Brain microvascular endothelial cell (primary cell): ENCODE measurements around the gene BOK.

ENCODE experiments used
- DNase-seq: peaks from one replicate; pipeline ENCODE4 v3.0.0-alpha.2; 2020
- H3K27ac ChIP-seq: fragments of 250-450 bp; sonication (Bioruptor Pico); 2 replicates; pipeline ENCODE4 v1.5.1; 2020; ENCODE audit warnings: mild to moderate bottlenecking, moderate library complexity
- H3K27me3 ChIP-seq: fragments of 250-450 bp; sonication (Bioruptor Pico); replicated peaks from 2 replicates; pipeline ENCODE4 v1.5.1; 2020; ENCODE audit warnings: mild to moderate bottlenecking
- H3K36me3 ChIP-seq: fragments of 250-450 bp; sonication (Bioruptor Pico); replicated peaks from 2 replicates; pipeline ENCODE4 v1.5.1; 2020; ENCODE audit warnings: mild to moderate bottlenecking
- H3K4me3 ChIP-seq: 2 replicates; pipeline ENCODE4 v1.5.1; 2011; ENCODE audit warnings: low read depth, mild to moderate bottlenecking, control low read depth, low read length, moderate library complexity
- in situ Hi-C: cut with HindIII; loops from 2 replicates; pipeline ENCODE4 v1.10.0; 2017; ENCODE audit warnings: low sequenced_read_pairs, low pct_ligation_motif_present
- TF ChIP-seq, protein P1 (sequence below): IDR thresholded peaks from 2 replicates; pipeline ENCODE4 v1.5.1; 2011; ENCODE audit warnings: low read depth, mild to moderate bottlenecking, moderate library complexity, low read length, control low read depth, inconsistent platforms; ENCODE audit errors: missing control alignments

BOK gene

DNA sequence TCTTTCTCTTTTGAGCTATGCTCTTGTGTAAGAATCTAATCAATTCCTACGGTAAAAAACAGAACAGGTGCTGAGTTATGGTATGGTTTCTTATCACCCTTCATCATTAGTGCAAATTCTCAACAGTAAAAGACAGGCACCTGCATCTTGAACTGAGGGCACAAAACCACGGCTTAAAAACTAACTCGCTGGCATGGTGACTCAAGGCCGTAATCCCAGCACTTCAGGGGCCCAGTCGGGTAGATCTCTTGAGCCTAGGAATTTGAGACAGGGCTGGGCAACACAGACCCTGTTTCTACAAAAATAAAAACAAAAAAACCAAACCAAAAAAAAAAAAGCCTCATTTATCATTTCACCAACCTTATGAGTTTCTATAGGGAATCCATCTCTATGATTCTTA lies 45.1 kb downstream of the BOK start:
- in situ Hi-C loops: no loop called here
- TF ChIP-seq, protein P1, sequence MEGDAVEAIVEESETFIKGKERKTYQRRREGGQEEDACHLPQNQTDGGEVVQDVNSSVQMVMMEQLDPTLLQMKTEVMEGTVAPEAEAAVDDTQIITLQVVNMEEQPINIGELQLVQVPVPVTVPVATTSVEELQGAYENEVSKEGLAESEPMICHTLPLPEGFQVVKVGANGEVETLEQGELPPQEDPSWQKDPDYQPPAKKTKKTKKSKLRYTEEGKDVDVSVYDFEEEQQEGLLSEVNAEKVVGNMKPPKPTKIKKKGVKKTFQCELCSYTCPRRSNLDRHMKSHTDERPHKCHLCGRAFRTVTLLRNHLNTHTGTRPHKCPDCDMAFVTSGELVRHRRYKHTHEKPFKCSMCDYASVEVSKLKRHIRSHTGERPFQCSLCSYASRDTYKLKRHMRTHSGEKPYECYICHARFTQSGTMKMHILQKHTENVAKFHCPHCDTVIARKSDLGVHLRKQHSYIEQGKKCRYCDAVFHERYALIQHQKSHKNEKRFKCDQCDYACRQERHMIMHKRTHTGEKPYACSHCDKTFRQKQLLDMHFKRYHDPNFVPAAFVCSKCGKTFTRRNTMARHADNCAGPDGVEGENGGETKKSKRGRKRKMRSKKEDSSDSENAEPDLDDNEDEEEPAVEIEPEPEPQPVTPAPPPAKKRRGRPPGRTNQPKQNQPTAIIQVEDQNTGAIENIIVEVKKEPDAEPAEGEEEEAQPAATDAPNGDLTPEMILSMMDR: no peak

DNA sequence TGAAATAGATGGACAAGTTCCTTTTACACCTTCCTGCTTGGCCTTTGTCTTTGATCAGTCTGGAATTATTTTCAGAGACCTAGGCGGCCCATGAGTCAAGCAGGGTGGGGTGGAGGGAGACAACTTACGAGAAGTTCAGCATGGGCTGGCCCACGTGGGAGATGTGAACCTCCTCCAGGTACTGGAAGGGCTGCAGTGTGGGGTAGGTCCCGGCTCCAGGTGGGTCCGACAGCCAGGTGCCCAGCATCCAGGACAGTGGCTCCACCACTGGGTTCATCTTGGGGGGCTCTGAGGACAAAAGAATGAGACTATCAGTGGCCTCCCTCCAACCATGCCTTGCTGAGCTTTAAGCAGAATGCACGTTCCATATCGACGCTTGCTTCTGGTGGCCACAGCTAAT lies 47.6 kb downstream of the BOK start:
- Histone ChIP-seq H3K27ac (no peak overlapping the region), H3K36me3 (peaks cover 14% of the 10 kb centered on the region), H3K4me3 (no peak overlapping the region), H3K27me3 (no peaks in the 10 kb centered on the region)
- DNase-seq: no peak
- TF ChIP-seq, protein P1: no peak
- in situ Hi-C loops: no loop called here

More for the DNA sequence above, 45.1 kb downstream of the BOK start:
- Histone ChIP-seq H3K27me3 (no peaks in the 10 kb centered on the region), H3K27ac (no peak overlapping the region), H3K4me3 (no peak overlapping the region), H3K36me3 (peaks cover 21% of the 10 kb centered on the region)
- no peak for DNase-seq

DNA sequence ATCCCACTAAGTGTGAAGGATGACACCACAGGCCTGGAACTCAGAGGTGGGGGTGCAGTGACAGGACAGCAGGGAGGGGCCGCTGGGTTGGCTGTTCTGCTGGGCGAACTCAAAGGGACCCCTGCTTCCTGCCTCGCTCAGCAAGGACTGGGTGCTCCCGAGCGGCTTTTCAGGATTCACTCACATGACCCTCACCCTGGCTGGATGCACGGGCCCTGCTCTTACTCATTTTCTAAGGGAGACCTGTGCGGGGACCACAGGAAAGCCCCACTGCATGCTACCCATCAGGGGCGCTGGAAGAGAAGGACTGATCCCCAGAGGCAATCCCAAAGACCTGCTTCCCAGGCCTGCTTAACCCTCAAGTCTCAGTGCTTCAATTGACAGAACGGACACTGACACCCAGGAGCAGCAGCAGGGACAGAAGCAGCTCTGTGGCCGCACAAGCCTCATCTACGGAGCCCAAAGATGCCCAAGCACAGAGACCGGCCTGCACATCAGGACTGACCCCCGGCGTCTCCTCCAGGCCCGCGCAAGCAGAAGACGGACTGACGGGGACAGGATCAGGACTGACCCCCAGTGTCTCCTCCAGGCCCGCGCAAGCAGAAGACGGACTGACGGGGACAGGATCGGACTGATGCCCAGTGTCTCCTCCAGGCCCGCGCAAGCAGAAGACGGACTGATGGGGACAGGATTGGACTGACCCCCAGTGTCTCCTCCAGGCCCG lies 48.8 kb downstream of the BOK start:
- in situ Hi-C loops: no loop called here
- peaks cover 9% of the 10 kb centered on the region for H3K36me3 ChIP-seq

DNA sequence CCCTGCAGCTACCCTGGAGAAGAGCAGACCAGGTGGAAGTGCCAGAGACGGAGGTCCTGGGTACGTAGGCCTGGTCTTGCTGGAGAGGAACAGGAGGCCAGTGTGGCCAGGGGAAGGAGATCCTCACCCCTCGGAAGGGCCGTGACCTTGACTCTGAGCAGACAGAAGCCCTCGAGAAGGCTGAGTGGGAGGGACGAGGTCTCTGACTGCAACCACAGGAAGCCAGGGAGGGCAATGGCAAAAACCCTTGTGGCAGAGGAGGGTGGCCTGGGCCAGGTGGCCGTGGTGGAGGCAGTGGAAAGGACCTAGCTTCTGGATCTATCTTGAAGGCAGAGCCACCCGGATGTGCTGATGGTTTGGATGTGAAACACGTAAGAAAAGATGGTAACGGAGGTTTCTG lies 50.3 kb downstream of the BOK start:
- TF ChIP-seq, protein P1: no peak
- in situ Hi-C loops: no loop called here
- no peak for DNase-seq
- no peak overlapping the region for H3K4me3 ChIP-seq
- H3K36me3 ChIP-seq: peaks cover 7% of the 10 kb centered on the region
- H3K27me3 ChIP-seq: no peaks in the 10 kb centered on the region
- H3K27ac ChIP-seq: no peak overlapping the region

More for the DNA sequence above, 48.8 kb downstream of the BOK start:
- Histone ChIP-seq H3K4me3 (no peak overlapping the region), H3K27ac (no peak overlapping the region), H3K27me3 (no peaks in the 10 kb centered on the region)
- no peak for DNase-seq
- TF ChIP-seq, protein P1: no peak

DNA sequence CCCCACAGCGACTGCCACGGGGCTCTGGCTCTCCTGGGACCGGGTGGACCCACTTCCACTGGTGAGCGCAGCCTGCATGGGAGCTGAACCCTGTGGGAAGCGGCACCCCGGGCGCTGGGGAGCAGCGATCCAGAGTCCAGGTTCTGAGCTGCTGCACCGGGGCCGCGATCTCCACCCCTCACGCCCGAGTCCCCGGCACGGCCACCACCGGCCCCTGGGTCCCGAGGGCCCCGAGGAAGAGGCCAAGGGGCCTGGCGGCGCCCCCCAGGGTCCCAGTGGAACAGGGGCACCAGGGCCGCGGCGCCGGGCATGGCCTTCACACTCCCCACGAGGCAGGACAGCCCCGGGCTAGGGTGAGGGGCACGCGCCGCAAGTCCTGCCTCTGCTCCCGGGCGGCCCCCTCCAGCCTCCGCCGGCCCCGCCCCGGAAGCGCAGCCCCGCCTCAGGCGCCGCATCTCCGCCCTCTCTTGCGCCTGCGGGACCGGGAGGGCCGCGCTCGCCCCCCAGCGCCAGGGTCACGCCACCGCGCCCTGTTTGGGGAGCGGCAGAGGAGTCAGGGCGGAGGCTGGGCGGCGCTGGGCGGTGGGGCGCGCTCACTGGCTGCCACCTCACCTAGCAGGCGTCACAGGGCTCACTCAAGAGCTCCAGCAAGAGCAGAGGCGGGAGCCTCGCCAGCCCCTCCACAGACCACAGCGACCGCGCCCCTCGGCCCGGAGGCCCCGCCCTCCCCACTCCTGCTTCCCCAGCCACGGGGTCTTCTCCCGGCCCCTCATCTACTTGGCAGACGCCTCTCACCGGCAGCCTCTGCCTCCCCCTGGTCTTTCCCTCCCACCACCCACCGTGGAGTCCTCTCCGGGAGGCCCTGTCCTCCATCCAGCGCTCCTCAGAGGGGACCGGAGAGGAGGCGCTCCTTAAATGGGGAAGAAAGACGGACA lies 51.6 kb downstream of the BOK start:
- peak overlapping the region; percentile 27 for H3K27ac ChIP-seq
- peak; percentile 71 for DNase-seq
- TF ChIP-seq, protein P1: peak; percentile 39
- H3K36me3 ChIP-seq: peaks cover 7% of the 10 kb centered on the region
- in situ Hi-C loops: no loop called here
- H3K4me3 ChIP-seq: peak overlapping the region; percentile 57
- no peaks in the 10 kb centered on the region for H3K27me3 ChIP-seq
